HG03066 (cell line): ENCODE data around the gene ANKRD11.
A peak's percentile ranks its signal among the peaks of the same experiment; 100 is the strongest.
"Not testable (repeated sequence)": the region's sequence is repeated elsewhere in the genome, so short reads cannot be mapped to it uniquely, and the experiment has no call there.

Experiments
- ATAC-seq: cut with Tn5 transposase; IDR thresholded peaks from one replicate; pipeline ENCODE4 v1.9.1; 2021; ENCODE audit warnings: low read depth; ENCODE audit not compliant: unreplicated experiment

Gene ANKRD11

DNA sequence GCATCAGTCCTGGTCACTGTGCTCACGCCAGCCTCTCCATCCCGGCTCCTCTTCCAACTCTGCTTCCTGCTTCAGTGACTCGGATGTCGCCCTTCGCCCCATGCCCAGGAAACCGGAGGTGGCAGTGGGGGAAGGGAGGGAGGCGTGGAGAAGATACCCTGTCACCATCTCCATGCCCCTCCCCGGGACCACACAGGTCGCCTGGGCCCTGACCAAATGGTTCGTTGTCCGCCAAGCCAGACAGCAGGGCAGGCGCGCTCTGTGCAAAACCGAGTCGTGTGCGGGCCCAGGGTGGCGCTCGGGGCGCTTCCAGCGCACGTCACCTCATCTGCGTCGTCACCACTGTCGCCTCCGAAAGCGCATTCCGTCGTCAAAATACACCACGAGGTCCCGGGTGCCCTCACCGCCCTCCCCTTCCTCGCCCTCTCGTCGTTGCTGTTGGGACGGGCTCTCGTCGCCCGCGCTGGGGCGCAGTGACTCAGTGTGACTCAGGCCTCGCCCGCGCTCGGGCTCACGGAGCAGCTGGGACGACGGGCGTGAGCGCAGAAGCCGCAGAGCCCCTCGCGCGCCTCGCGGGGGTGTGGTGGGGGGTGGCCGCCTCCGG, 233.6 kb downstream of the ANKRD11 start:
- no peak for ATAC-seq

- no peak for ATAC-seq
These were observed 236.6 kb downstream of the ANKRD11 start for GRCh38 chr16:89253548-89254287.

DNA sequence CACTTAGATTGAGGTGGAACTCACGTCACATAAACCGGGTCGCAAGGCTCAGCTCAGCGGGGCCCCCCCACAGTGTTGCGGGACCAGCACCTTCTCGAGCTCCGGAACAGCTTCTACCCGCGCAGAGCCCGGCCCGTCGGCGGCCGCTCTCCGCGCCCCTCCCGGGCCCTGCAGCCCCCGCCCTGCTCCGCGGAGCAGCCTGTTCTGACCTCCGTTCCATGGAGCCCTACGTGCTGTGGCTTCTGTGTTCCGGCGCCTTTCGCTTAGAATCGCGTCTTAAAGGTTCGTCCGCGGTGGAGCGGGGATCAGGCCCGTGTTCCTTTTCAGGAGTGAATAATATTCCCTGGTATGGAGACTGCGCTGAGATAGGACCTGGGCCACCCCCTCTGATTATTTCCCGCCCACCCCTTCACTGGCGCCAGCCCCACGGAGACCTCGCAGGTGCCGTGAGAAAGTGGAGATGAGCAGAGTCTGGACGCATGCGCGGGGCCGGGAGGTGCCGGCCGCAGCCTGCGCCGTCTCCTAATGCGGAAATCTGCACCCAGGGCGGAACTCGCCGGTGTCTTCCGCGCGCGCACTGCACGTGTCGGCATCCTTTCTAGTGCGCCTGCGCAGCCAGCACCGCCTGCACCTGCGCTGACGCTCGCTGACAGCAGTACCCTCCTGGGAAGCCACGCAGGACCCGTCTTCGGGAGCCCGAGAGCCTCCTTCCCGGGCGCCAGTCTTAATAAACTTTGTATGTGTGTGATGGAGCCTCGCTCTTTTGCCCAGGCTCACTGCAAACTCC, 242.0 kb downstream of the ANKRD11 start:
- ATAC-seq = no peak

- ATAC-seq = not testable (repeated sequence)
These were observed 242.7 kb downstream of the ANKRD11 start for GRCh38 chr16:89247734-89248075.

GRCh38 chr16:89246903-89247733, 243.2 kb downstream of the ANKRD11 start:
- ATAC-seq = peak; percentile 68

DNA sequence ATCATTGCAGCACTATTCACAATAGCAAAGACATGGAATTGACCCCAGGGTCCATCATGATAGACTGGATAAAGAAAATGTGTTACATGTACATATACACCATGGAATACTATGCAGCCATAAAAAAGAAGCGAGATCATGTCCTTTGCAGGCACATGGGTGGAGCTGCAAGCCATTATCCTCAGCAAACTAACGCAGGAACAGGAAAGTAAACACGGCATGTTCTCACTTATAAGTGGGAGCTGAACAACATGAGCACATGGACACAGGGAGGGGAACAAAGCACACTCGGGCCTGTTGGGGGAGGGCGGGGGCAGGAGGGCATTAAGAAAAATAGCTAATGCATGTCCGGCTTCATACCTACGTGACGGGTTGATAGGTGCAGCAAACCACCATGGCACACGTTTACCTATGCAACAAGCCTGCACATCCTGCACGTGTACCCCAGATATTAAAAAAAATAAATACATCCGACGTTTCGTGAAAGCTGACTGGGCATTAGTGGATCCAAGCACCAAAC, 243.9 kb downstream of the ANKRD11 start:
- no peak for ATAC-seq

DNA sequence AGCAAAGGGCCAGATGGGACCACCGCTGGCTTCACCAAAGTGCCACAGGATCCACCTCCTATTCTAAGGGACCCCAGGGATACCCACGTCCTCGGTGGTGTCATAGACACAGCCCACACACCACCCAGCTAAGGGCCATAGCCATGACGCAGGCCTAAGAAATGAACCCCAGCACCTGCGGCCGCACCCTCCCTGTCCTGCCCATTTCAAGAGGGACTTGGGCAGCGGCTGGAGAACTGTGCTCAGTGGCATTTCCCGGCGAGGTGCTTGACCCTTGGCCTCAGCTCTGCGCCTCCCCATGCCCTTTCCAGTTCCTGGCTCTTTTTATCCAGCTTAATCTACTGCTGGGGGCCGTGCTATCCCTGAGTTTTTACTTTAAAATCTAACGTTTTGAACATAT, 245.6 kb downstream of the ANKRD11 start:
- no peak for ATAC-seq

DNA sequence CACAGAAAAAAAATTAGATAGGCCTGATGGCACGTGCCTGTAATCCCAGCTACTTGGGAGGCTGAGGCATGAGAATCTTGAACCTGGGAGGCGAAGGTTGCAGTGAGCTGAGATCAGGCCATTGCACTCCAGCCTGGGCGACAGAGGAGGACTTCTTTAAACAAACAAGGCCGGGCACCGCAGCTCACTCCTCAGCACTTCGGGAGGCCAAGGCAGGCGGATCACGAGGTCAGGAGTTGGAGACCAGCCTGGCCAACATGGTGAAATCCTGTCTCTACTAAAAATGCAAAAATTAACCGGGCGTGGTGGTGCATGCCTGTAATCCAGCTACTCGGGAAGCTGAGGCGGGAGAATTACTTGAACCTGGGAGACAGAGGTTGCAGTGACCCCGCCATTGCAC, 246.1 kb downstream of the ANKRD11 start:
- ATAC-seq = not testable (repeated sequence)

DNA sequence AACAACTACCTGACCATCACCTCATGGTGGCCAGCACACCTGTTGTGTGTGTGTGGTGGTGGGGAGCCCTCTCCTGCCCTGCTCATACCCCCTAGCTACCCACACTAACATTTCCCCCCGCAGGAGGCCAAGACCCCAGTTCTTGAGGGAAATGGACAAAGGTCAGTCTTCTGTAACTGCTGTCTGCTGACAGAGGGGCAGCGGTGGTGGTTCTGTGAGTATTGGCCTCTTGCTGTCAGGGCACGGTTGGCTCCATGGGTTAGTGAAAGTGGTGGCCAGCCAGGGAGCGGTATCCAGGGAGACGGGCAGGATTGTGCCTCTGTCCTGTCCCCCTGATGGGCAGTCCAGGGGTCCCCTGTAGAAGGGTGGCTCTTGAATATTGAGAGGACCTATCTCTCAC, 246.7 kb downstream of the ANKRD11 start:
- ATAC-seq = no peak

- ATAC-seq = no peak
These were observed 247.6 kb downstream of the ANKRD11 start for GRCh38 chr16:89242795-89243200.

DNA sequence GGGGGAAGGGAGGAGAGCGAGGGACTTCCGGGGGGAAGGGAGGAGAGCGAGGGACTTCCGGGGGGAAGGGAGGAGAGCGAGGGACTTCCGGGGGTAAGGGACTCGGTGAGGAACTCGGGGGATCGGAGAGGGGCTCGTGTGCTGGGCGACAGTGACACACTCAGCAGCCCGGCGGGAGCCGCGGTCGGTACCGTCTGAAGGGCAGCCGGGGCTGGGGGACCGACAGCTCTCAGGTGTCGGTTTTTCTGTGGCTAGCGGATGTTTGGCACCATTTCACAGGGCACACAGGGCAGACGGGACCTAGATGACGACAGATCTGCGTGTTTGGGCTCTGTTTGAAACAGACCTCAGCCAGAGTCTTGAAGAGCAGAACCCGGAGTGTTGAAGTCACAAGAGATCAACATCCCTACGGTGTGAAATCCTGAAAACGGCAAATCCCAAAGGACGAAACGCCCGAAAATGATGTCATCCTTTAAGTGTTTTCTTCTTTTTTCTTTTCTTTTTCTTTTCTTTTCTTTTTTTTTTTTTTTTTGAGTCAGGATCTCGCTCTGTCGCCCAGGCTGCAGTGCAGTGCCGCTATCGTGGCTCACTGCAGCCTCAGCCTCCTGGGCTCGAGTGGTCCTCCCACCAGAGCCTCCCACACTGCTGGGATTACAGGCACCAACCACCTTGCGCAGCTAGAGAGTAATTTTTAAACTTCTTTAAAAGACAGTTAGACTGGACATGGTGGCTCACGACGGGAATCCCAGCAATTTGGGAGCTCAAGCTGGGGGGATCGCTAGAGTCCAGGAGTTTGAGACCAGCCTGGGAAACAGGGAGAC, 249.0 kb downstream of the ANKRD11 start:
- ATAC-seq = peak; percentile 75

DNA sequence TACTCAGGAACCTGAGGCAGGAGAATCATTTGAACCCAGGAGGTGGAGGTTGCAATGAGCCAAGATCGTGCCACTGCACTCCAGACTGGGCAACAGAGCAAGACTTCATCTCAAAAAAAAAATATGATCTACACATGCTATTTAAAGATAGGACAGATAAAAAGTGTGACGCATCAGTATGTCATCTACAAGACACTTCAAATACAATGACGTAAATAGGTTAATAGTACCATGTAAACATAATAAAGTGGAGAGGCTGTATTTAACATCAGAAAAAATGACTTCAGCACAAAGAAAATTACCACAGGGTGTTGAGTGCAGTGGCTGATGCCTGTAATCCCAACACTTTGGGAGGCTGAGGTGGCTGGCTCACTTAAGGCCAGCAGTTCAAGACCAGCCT, 252.6 kb downstream of the ANKRD11 start:
- ATAC-seq = no peak

DNA sequence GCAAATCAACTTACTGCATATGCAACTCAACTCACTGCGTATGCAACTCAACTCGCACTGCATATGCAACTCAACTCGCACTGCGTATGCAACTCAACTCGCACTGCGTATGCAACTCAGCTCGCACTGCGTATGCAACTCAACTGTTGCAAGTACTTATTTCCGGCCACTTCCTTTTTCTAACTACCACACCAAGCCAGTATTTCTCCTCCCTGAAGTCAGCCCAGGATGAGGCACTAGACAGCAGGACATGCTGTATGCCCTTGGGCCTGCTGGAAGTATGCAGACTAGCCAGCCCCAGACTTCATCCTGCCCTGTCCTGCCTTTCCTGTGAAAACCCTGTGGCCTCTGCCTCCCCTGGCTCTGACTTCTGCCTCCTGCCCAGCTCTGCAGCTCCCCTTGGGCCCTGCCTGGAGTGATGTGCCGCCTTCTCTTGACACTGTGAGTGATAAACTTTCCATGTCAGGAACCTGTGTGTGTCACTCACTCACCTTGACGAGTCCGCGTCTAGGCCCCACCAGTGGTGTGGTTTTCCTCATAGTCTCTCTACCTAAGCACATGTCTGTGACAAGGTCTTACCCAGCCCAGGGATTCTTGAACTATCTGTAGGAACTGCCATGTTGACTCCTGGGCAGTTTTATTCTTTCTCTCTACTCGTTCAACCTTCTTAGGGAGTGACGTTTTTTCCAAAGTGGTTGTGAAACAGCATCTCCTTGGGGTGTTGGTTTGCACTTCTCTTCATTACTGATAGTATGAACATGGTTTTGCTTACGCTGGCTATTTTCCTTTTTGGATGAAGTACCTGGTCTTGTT, 256.5 kb downstream of the ANKRD11 start:
- ATAC-seq = no peak

GRCh38 chr16:89232107-89232506, 258.3 kb downstream of the ANKRD11 start:
- ATAC-seq = no peak

- no peak for ATAC-seq
These were observed 260.1 kb downstream of the ANKRD11 start for GRCh38 chr16:89230255-89230654.

- ATAC-seq = no peak
These were observed 265.7 kb downstream of the ANKRD11 start for GRCh38 chr16:89224665-89225064.

- ATAC-seq = no peak
These were observed 267.4 kb downstream of the ANKRD11 start for GRCh38 chr16:89222931-89223330.

DNA sequence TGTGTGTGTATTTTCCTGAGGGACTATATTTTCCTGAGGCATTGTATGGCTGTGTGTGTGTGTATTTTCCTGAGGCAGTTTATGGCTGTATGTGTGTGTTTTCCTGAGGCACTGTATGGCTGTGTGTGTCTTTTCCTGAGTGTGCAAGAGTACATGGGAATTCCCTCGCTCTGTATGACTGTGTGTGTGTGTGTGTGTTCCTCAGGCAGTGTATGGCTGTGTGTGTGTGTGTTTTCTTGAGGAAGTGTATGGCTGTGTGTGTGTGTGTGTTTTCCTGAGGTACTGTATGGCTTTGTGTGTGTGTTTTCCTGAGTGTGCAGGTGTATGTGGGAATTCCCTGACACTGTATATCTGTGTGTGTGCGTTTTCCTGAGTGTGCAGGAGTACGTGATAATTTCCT, 268.8 kb downstream of the ANKRD11 start:
- ATAC-seq = no peak

- no peak for ATAC-seq
These were observed 271.0 kb downstream of the ANKRD11 start for GRCh38 chr16:89219365-89219764.
